22Rv1 (cell line): ENCODE measurements around the gene PLAC8.
"Not testable (repeated sequence)": the region's sequence is repeated elsewhere in the genome, so short reads cannot be mapped to it uniquely, and the experiment has no call there.

Experiments
- H3K27ac ChIP-seq: fragments of 450-650 bp; 2 replicates; pipeline ENCODE4 v1.5.1; 2017
- ZFX ChIP-seq: fragments of 450-650 bp; IDR thresholded peaks from 2 replicates; pipeline ENCODE4 v1.6.1; 2017; ENCODE audit warnings: antibody characterized with exemption, borderline replicate concordance
- TF ChIP-seq, protein P1 (sequence below): fragments of 450-650 bp; IDR thresholded peaks from 2 replicates; pipeline ENCODE4 v1.5.1; 2017; ENCODE audit warnings: mild to moderate bottlenecking

The PLAC8 gene, protein sequence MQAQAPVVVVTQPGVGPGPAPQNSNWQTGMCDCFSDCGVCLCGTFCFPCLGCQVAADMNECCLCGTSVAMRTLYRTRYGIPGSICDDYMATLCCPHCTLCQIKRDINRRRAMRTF

DNA sequence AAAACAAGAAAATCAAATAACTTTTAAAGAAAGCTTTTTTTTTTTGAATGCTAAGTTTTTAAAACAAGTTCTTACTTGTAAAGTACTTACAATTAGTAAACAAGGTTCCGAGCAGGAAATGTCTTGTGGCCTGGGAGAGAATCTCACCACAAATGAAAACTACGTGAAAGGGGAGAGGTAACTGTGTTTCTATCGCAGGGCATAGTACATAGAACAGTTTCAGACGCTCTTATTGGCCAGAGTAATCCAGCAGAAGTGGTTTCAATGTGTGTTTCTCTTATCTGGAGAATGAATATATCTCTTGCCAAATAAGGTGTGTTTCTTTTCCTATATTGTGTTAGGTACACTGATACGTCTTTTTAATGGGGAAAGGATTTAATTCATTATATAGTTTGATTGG, at the start of gene PLAC8:
Gene PLAC8, minus strand, starts transcription at position 154 of the 400 bp plus-strand sequence. CDS start 6,808 bp downstream, outside the sequence.
- no peak within 1 kb of the TSS for H3K27ac ChIP-seq
- no peak for TF ChIP-seq ZFX
- TF ChIP-seq, protein P1, sequence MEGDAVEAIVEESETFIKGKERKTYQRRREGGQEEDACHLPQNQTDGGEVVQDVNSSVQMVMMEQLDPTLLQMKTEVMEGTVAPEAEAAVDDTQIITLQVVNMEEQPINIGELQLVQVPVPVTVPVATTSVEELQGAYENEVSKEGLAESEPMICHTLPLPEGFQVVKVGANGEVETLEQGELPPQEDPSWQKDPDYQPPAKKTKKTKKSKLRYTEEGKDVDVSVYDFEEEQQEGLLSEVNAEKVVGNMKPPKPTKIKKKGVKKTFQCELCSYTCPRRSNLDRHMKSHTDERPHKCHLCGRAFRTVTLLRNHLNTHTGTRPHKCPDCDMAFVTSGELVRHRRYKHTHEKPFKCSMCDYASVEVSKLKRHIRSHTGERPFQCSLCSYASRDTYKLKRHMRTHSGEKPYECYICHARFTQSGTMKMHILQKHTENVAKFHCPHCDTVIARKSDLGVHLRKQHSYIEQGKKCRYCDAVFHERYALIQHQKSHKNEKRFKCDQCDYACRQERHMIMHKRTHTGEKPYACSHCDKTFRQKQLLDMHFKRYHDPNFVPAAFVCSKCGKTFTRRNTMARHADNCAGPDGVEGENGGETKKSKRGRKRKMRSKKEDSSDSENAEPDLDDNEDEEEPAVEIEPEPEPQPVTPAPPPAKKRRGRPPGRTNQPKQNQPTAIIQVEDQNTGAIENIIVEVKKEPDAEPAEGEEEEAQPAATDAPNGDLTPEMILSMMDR: no peak

DNA sequence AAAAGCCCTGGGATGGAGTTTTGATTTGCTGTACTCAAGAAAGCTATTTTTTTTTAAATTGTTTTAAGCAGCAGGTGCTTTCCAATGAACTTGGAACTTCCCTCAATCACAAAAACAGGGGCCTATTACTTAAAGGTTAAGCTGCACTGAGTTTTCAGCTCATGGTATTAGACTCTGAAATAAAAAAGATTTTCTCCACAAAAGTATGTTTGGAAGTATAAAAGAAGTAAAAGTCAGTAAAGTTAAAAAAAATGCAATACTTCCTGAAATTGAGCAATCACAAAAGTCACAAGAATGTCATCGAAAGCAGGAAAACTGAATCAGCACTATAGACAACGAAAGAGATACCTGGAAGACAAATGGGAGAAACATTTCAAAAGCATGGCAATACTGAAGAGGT, 38.9 kb upstream of the PLAC8 start:
- no peak overlapping the region for H3K27ac ChIP-seq
- TF ChIP-seq, protein P1: no peak
- no peak for TF ChIP-seq ZFX

- TF ChIP-seq ZFX: no peak
- TF ChIP-seq, protein P1: no peak
- no peak overlapping the region for H3K27ac ChIP-seq
These were observed 38.2 kb upstream of the PLAC8 start for GRCh38 chr4:83152746-83153145.

DNA sequence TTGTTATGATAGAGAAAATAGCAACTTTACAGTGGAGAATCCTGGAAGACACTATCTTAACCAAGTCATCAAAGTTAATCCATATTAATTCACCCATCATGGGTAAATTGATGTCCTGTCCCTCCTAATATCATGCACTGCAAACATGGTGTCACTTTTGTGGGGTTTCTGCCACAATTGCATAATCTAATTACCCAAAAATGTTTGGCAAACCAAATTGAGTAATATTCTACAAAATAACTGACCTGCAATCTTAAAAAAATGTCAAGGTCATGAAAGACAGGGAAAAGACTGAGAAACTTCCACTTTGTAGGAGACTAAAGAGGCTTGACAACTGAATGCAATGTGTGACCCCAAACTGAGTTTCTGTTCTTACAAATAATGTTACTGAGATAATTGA, 37.1 kb upstream of the PLAC8 start:
- no peak for TF ChIP-seq ZFX
- TF ChIP-seq, protein P1: no peak
- H3K27ac ChIP-seq: no peak overlapping the region

GRCh38 chr4:83150653-83151330, 36.3 kb upstream of the PLAC8 start:
- H3K27ac ChIP-seq: no peak overlapping the region
- no peak for TF ChIP-seq ZFX
- TF ChIP-seq, protein P1: no peak

DNA sequence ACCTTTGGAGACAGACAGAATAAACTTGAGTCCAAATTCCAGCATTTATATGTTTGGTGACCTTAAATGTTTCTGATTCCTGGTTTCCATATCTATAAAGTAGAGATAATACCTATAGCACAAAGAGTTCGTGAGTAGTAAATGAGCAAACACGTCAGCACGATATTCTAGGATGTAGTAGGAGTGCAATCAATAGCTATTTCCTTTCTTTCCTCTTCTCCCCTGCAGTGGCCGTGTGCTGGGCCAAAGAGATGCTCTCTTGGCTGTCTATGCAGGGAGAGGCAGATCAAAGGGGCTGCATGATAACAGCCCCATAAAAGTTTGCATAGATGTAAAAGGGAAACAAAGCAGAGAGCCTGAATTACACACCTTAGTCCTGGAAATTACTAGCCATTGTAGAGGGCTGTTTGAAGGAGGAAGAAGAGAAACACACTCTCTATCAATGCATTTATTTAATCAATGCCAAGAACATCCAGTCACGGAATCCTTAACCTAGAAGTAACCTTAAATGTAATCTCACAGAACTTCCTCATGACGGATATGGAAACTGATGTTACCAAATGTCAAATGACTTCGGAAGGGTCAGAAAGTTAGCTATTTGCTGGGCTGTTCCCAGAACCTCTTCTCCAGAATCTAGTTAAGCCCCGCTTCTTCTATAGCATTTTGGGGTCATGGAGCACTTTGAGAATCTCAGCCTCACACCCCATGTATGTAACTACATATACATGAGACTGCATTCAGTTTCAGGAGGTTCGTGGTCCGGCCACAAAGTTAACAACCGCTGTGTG, 35.5 kb upstream of the PLAC8 start:
- TF ChIP-seq ZFX: no peak
- TF ChIP-seq, protein P1: no peak
- no peak overlapping the region for H3K27ac ChIP-seq

GRCh38 chr4:83146841-83147240, 32.3 kb upstream of the PLAC8 start:
- H3K27ac ChIP-seq: no peak overlapping the region
- TF ChIP-seq ZFX: no peak

DNA sequence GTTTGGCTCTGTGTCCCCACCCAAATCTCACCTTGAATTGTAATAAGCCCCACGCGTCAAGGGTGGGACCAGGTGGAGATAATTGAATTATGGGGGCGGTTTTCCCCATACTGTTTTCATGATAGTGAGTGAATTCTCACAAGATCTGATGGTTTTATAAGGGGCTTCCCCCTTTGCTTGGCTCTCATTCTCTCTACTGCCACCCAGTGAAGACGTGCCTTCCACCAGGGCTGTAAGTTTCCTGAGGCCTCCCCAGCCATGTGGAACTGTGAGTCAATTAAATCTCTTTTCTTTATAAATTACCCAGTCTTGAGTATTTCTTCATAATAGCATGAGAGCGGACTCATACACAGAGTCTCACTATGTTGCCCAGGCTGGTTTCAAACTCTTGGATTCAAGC, 31.2 kb upstream of the PLAC8 start:
- not testable (repeated sequence) for H3K27ac ChIP-seq
